Measurements from ENCODE around the gene SACM1L. TPM values are rescaled to one million over a fixed set of nuclear protein-coding genes. Genes with fewer than 3 reads are reported as not detected.

The SACM1L gene
- total RNA-seq, 1 donor from 2014 or later, result 91.7 TPM

GRCh38 chr3:45656575-45657363, 32.4 kb upstream of the SACM1L start:
- Mint-ChIP-seq H3K9me3 (no peaks in the 10 kb centered on the region), H3K4me3 (no peak overlapping the region), H3K36me3 (ENCODE audit: low read depth) (peaks cover 2% of the 10 kb centered on the region), H3K4me1 (peaks cover 13% of the 10 kb centered on the region), H3K27ac (no peak overlapping the region), H3K27me3 (no peaks in the 10 kb centered on the region)
- intact Hi-C loops (cut with micrococcal nuclease), result loop anchor here (1.0 to 2.0 kb wide), 3 partner anchors 64 to 619 kb away; no protein-coding TSS in a partner anchor
- DNase-seq, result peak; percentile 94

- intact Hi-C loops (cut with micrococcal nuclease), result loop anchor here (2.0 kb wide), 1 partner anchor 65 kb away; no protein-coding TSS in a partner anchor
- peaks cover 2% of the 10 kb centered on the region for H3K36me3 Mint-ChIP-seq (ENCODE audit: low read depth)
- no peak overlapping the region for H3K27ac Mint-ChIP-seq
- peaks cover 13% of the 10 kb centered on the region for H3K4me1 Mint-ChIP-seq
- no peaks in the 10 kb centered on the region for H3K27me3 Mint-ChIP-seq
- DNase-seq, result no peak
- H3K4me3 Mint-ChIP-seq, result no peak overlapping the region
- no peaks in the 10 kb centered on the region for H3K9me3 Mint-ChIP-seq
These were observed 31.3 kb upstream of the SACM1L start for GRCh38 chr3:45657853-45658252.

- Mint-ChIP-seq H3K4me3 (no peak overlapping the region), H3K27ac (peak overlapping the region; percentile 60), H3K36me3 (ENCODE audit: low read depth) (peaks cover 2% of the 10 kb centered on the region), H3K4me1 (peaks cover 19% of the 10 kb centered on the region), H3K27me3 (no peaks in the 10 kb centered on the region), H3K9me3 (no peaks in the 10 kb centered on the region)
- DNase-seq, result peak; percentile 83
- intact Hi-C loops (cut with micrococcal nuclease), result loop anchor here (10.0 kb wide), 2 partner anchors 435 to 545 kb away; partner anchors contain the start of gene TMEM158
These were observed 29.3 kb upstream of the SACM1L start for GRCh38 chr3:45659661-45660566.

- Mint-ChIP-seq H3K27me3 (no peaks in the 10 kb centered on the region), H3K27ac (no peak overlapping the region), H3K36me3 (ENCODE audit: low read depth) (peaks cover 2% of the 10 kb centered on the region), H3K9me3 (no peaks in the 10 kb centered on the region), H3K4me3 (no peak overlapping the region), H3K4me1 (peaks cover 25% of the 10 kb centered on the region)
- DNase-seq, result no peak
- intact Hi-C loops (cut with micrococcal nuclease), result loop anchor here (10.0 kb wide), 2 partner anchors 436 to 546 kb away; partner anchors contain the start of gene TMEM158
These were observed 28.7 kb upstream of the SACM1L start for GRCh38 chr3:45660567-45660901.

GRCh38 chr3:45664578-45664977, 24.6 kb upstream of the SACM1L start:
- peak; percentile 92 for DNase-seq
- no peaks in the 10 kb centered on the region for H3K9me3 Mint-ChIP-seq
- peaks cover 53% of the 10 kb centered on the region for H3K4me1 Mint-ChIP-seq
- peak overlapping the region; percentile 76 for H3K4me3 Mint-ChIP-seq
- H3K27me3 Mint-ChIP-seq, result no peaks in the 10 kb centered on the region
- intact Hi-C loops (cut with micrococcal nuclease), result loop anchor here (1.0 to 10.0 kb wide), 5 partner anchors 24 to 550 kb away; partner anchors contain the start of genes SACM1L and TMEM158
- H3K36me3 Mint-ChIP-seq (ENCODE audit: low read depth), result peaks cover 22% of the 10 kb centered on the region
- H3K27ac Mint-ChIP-seq, result peak overlapping the region; percentile 88

- H3K36me3 Mint-ChIP-seq (ENCODE audit: low read depth), result peaks cover 27% of the 10 kb centered on the region
- DNase-seq, result peak; percentile 86
- H3K9me3 Mint-ChIP-seq, result no peaks in the 10 kb centered on the region
- intact Hi-C loops (cut with micrococcal nuclease), result loop anchor here (2.0 to 10.0 kb wide), 4 partner anchors 24 to 550 kb away; partner anchors contain the start of genes SACM1L and TMEM158
- H3K27me3 Mint-ChIP-seq, result no peaks in the 10 kb centered on the region
- H3K4me1 Mint-ChIP-seq, result peaks cover 49% of the 10 kb centered on the region
- H3K27ac Mint-ChIP-seq, result peak overlapping the region; percentile 88
- peak overlapping the region; percentile 76 for H3K4me3 Mint-ChIP-seq
These were observed 24.1 kb upstream of the SACM1L start for GRCh38 chr3:45665101-45665572.

GRCh38 chr3:45666757-45667431, 22.3 kb upstream of the SACM1L start:
- Mint-ChIP-seq H3K27me3 (no peaks in the 10 kb centered on the region), H3K9me3 (no peaks in the 10 kb centered on the region), H3K27ac (peak overlapping the region; percentile 55), H3K4me3 (peak overlapping the region; percentile 45), H3K4me1 (peaks cover 51% of the 10 kb centered on the region), H3K36me3 (ENCODE audit: low read depth) (peaks cover 32% of the 10 kb centered on the region)
- intact Hi-C loops (cut with micrococcal nuclease), result loop anchor here (10.0 kb wide), 2 partner anchors 442 to 552 kb away; partner anchors contain the start of gene TMEM158
- no peak for DNase-seq

GRCh38 chr3:45667569-45667934, 21.6 kb upstream of the SACM1L start:
- intact Hi-C loops (cut with micrococcal nuclease), result loop anchor here (10.0 kb wide), 2 partner anchors 443 to 553 kb away; partner anchors contain the start of gene TMEM158
- Mint-ChIP-seq H3K27ac (peak overlapping the region; percentile 74), H3K9me3 (no peaks in the 10 kb centered on the region), H3K27me3 (no peaks in the 10 kb centered on the region), H3K36me3 (ENCODE audit: low read depth) (peaks cover 37% of the 10 kb centered on the region), H3K4me1 (peaks cover 51% of the 10 kb centered on the region), H3K4me3 (no peak overlapping the region)
- no peak for DNase-seq

GRCh38 chr3:45670436-45670835, 18.8 kb upstream of the SACM1L start:
- Mint-ChIP-seq H3K9me3 (no peaks in the 10 kb centered on the region), H3K4me1 (peaks cover 37% of the 10 kb centered on the region), H3K27ac (no peak overlapping the region), H3K27me3 (no peaks in the 10 kb centered on the region), H3K4me3 (no peak overlapping the region), H3K36me3 (ENCODE audit: low read depth) (peaks cover 55% of the 10 kb centered on the region)
- intact Hi-C loops (cut with micrococcal nuclease), result no loop called here
- DNase-seq, result no peak

- Mint-ChIP-seq H3K36me3 (ENCODE audit: low read depth) (peaks cover 55% of the 10 kb centered on the region), H3K9me3 (no peaks in the 10 kb centered on the region), H3K27me3 (no peaks in the 10 kb centered on the region), H3K27ac (no peak overlapping the region), H3K4me1 (peaks cover 36% of the 10 kb centered on the region), H3K4me3 (no peak overlapping the region)
- no peak for DNase-seq
- intact Hi-C loops (cut with micrococcal nuclease), result no loop called here
These were observed 18.2 kb upstream of the SACM1L start for GRCh38 chr3:45670991-45671390.

- Mint-ChIP-seq H3K27ac (peak overlapping the region; percentile 48), H3K4me3 (no peak overlapping the region), H3K9me3 (no peaks in the 10 kb centered on the region), H3K36me3 (ENCODE audit: low read depth) (peaks cover 54% of the 10 kb centered on the region), H3K4me1 (peaks cover 26% of the 10 kb centered on the region), H3K27me3 (no peaks in the 10 kb centered on the region)
- intact Hi-C loops (cut with micrococcal nuclease), result no loop called here
- DNase-seq, result no peak
These were observed 15.9 kb upstream of the SACM1L start for GRCh38 chr3:45673273-45673672.

GRCh38 chr3:45676325-45677032, 12.7 kb upstream of the SACM1L start:
- Mint-ChIP-seq H3K4me1 (peaks cover 17% of the 10 kb centered on the region), H3K4me3 (peak overlapping the region; percentile 79), H3K27ac (peak overlapping the region; percentile 94), H3K9me3 (no peaks in the 10 kb centered on the region), H3K36me3 (ENCODE audit: low read depth) (peaks cover 43% of the 10 kb centered on the region), H3K27me3 (no peaks in the 10 kb centered on the region)
- DNase-seq, result no peak
- intact Hi-C loops (cut with micrococcal nuclease), result no loop called here

GRCh38 chr3:45677033-45677446, 12.2 kb upstream of the SACM1L start:
- Mint-ChIP-seq H3K36me3 (ENCODE audit: low read depth) (peaks cover 44% of the 10 kb centered on the region), H3K27ac (peak overlapping the region; percentile 94), H3K4me1 (peaks cover 17% of the 10 kb centered on the region), H3K4me3 (peak overlapping the region; percentile 79), H3K9me3 (no peaks in the 10 kb centered on the region), H3K27me3 (no peaks in the 10 kb centered on the region)
- peak; percentile 86 for DNase-seq
- intact Hi-C loops (cut with micrococcal nuclease), result no loop called here
